Measurements from ENCODE around the gene SCARB1.

SCARB1 gene

GRCh38 chr12:124836759-124837158 is 26.9 kb downstream of the SCARB1 start:
- no peak overlapping the region for H3K23ac ChIP-seq (ENCODE audit: low read depth, low read length, poor library complexity)
- H3K27ac ChIP-seq (replicated peaks; ENCODE audit: low read length), result no peak overlapping the region
- no peak overlapping the region for H2AK5ac ChIP-seq (ENCODE audit: low read depth, low read length)
- no peak overlapping the region for H2BK120ac ChIP-seq (ENCODE audit: low read depth, low read length)
- peaks cover 2% of the 10 kb centered on the region for H3K79me1 ChIP-seq (ENCODE audit: low read depth, low read length)
- H3K4ac ChIP-seq (ENCODE audit: low read length), result no peak overlapping the region
- H4K8ac ChIP-seq (ENCODE audit: low read depth, low read length), result no peak overlapping the region
- H3K14ac ChIP-seq (ENCODE audit: low read length), result no peak overlapping the region
- no peak overlapping the region for H3K4me3 ChIP-seq (ENCODE audit: low read length in 2 of 2)
- H2BK12ac ChIP-seq (ENCODE audit: low read length), result no peak overlapping the region
- H2BK15ac ChIP-seq (ENCODE audit: low read length), result no peak overlapping the region
- peak overlapping the region; percentile 66 for H3K18ac ChIP-seq (ENCODE audit: low read length)
- H3K9ac ChIP-seq (ENCODE audit: low read depth, low read length, poor library complexity), result no peak overlapping the region
- H2BK5ac ChIP-seq (ENCODE audit: low read length), result no peak overlapping the region
- H4K91ac ChIP-seq (ENCODE audit: low read depth, low read length, poor library complexity), result no peak overlapping the region
- no peak overlapping the region for H3K4me2 ChIP-seq (ENCODE audit: insufficient read depth, low read length, poor library complexity, severe bottlenecking)
- DNase-seq (ENCODE audit: low spot score), result no peak
- H2AFZ ChIP-seq (ENCODE audit: low read length), result no peak overlapping the region
- H3K27me3 ChIP-seq (ENCODE audit: control insufficient read depth in 3 of 3, insufficient read depth in 3 of 3, low read depth in 1 of 3, low read length in 3 of 3), result no peaks in the 10 kb centered on the region
- H3K4me1 ChIP-seq (ENCODE audit: control insufficient read depth in 2 of 2, insufficient read depth in 1 of 2, low read depth in 1 of 2, low read length in 2 of 2), result peaks cover 16 to 21% of the 10 kb centered on the region in 2 donors
- peaks cover 0 to 4% of the 10 kb centered on the region in 2 donors for H3K9me3 ChIP-seq (replicated peaks in 1 of 2; ENCODE audit: control insufficient read depth in 2 of 2, insufficient read depth in 1 of 2, low read depth in 1 of 2, low read length in 2 of 2)
- no CpG with 5 or more reads among the region's 6 CpGs for WGBS, 2 donors (ENCODE audit: extremely low coverage in 2 of 2, insufficient read length in 2 of 2, insufficient replicate concordance in 1 of 2)
- H3K36me3 ChIP-seq (replicated peaks in 1 of 2; ENCODE audit: control insufficient read depth in 2 of 2, insufficient read depth in 2 of 2, low read length in 2 of 2), result no peaks in the 10 kb centered on the region

GRCh38 chr12:124835656-124836410 is 27.8 kb downstream of the SCARB1 start:
- Histone ChIP-seq H2BK12ac (ENCODE audit: low read length) (peak overlapping the region; percentile 24), H3K9ac (ENCODE audit: low read depth, low read length, poor library complexity) (no peak overlapping the region), H3K27me3 (ENCODE audit: control insufficient read depth in 3 of 3, insufficient read depth in 3 of 3, low read depth in 1 of 3, low read length in 3 of 3) (no peaks in the 10 kb centered on the region), H4K91ac (ENCODE audit: low read depth, low read length, poor library complexity) (no peak overlapping the region), H3K9me3 (replicated peaks in 1 of 2; ENCODE audit: control insufficient read depth in 2 of 2, insufficient read depth in 1 of 2, low read depth in 1 of 2, low read length in 2 of 2) (peaks cover 0 to 4% of the 10 kb centered on the region in 2 donors), H3K4ac (ENCODE audit: low read length) (no peak overlapping the region), H3K23ac (ENCODE audit: low read depth, low read length, poor library complexity) (no peak overlapping the region), H2AFZ (ENCODE audit: low read length) (no peak overlapping the region), H2BK15ac (ENCODE audit: low read length) (peak overlapping the region; percentile 88), H3K14ac (ENCODE audit: low read length) (no peak overlapping the region), H3K4me1 (ENCODE audit: control insufficient read depth in 2 of 2, insufficient read depth in 1 of 2, low read depth in 1 of 2, low read length in 2 of 2) (peaks cover 14 to 21% of the 10 kb centered on the region in 2 donors), H3K27ac (replicated peaks; ENCODE audit: low read length) (no peak overlapping the region), H2BK120ac (ENCODE audit: low read depth, low read length) (no peak overlapping the region), H3K79me1 (ENCODE audit: low read depth, low read length) (no peaks in the 10 kb centered on the region), H3K36me3 (replicated peaks in 1 of 2; ENCODE audit: control insufficient read depth in 2 of 2, insufficient read depth in 2 of 2, low read length in 2 of 2) (no peaks in the 10 kb centered on the region), H4K8ac (ENCODE audit: low read depth, low read length) (no peak overlapping the region), H2BK5ac (ENCODE audit: low read length) (no peak overlapping the region), H3K18ac (ENCODE audit: low read length) (peak overlapping the region; percentile 40), H3K4me3 (ENCODE audit: low read length in 2 of 2) (no peak overlapping the region), H3K4me2 (ENCODE audit: insufficient read depth, low read length, poor library complexity, severe bottlenecking) (no peak overlapping the region), H2AK5ac (ENCODE audit: low read depth, low read length) (no peak overlapping the region)
- WGBS, 2 donors (ENCODE audit: extremely low coverage in 2 of 2, insufficient read length in 2 of 2, insufficient replicate concordance in 1 of 2), result no CpG with 5 or more reads among the region's 17 CpGs
- DNase-seq (ENCODE audit: low spot score), result no peak

- H3K27me3 ChIP-seq (ENCODE audit: control insufficient read depth in 3 of 3, insufficient read depth in 3 of 3, low read depth in 1 of 3, low read length in 3 of 3), result no peaks in the 10 kb centered on the region
- no peak for DNase-seq (ENCODE audit: low spot score)
- H2AK5ac ChIP-seq (ENCODE audit: low read depth, low read length), result no peak overlapping the region
- H3K4me1 ChIP-seq (ENCODE audit: control insufficient read depth in 2 of 2, insufficient read depth in 1 of 2, low read depth in 1 of 2, low read length in 2 of 2), result peaks cover 14 to 21% of the 10 kb centered on the region in 2 donors
- no peak overlapping the region for H3K23ac ChIP-seq (ENCODE audit: low read depth, low read length, poor library complexity)
- peaks cover 6 to 7% of the 10 kb centered on the region in 2 donors for H3K9me3 ChIP-seq (replicated peaks in 1 of 2; ENCODE audit: control insufficient read depth in 2 of 2, insufficient read depth in 1 of 2, low read depth in 1 of 2, low read length in 2 of 2)
- no peak overlapping the region for H3K9ac ChIP-seq (ENCODE audit: low read depth, low read length, poor library complexity)
- H2AFZ ChIP-seq (ENCODE audit: low read length), result no peak overlapping the region
- no peak overlapping the region for H2BK15ac ChIP-seq (ENCODE audit: low read length)
- no peak overlapping the region for H3K4me3 ChIP-seq (ENCODE audit: low read length in 2 of 2)
- no peak overlapping the region for H2BK12ac ChIP-seq (ENCODE audit: low read length)
- no peak overlapping the region for H2BK120ac ChIP-seq (ENCODE audit: low read depth, low read length)
- no peak overlapping the region for H4K91ac ChIP-seq (ENCODE audit: low read depth, low read length, poor library complexity)
- H3K36me3 ChIP-seq (replicated peaks in 1 of 2; ENCODE audit: control insufficient read depth in 2 of 2, insufficient read depth in 2 of 2, low read length in 2 of 2), result no peaks in the 10 kb centered on the region
- H3K4me2 ChIP-seq (ENCODE audit: insufficient read depth, low read length, poor library complexity, severe bottlenecking), result no peak overlapping the region
- no peak overlapping the region for H2BK5ac ChIP-seq (ENCODE audit: low read length)
- H3K4ac ChIP-seq (ENCODE audit: low read length), result no peak overlapping the region
- H3K27ac ChIP-seq (replicated peaks; ENCODE audit: low read length), result no peak overlapping the region
- no peak overlapping the region for H3K18ac ChIP-seq (ENCODE audit: low read length)
- H4K8ac ChIP-seq (ENCODE audit: low read depth, low read length), result no peak overlapping the region
- H3K14ac ChIP-seq (ENCODE audit: low read length), result no peak overlapping the region
- WGBS, 2 donors (ENCODE audit: extremely low coverage in 2 of 2, insufficient read length in 2 of 2, insufficient replicate concordance in 1 of 2), result no CpG with 5 or more reads among the region's 9 CpGs
- H3K79me1 ChIP-seq (ENCODE audit: low read depth, low read length), result no peaks in the 10 kb centered on the region
Observed at GRCh38 chr12:124834822-124835221, 28.8 kb downstream of the SCARB1 start.

GRCh38 chr12:124833693-124834122 is 30.0 kb downstream of the SCARB1 start:
- Histone ChIP-seq H3K4me2 (ENCODE audit: insufficient read depth, low read length, poor library complexity, severe bottlenecking) (no peak overlapping the region), H4K8ac (ENCODE audit: low read depth, low read length) (no peak overlapping the region), H3K14ac (ENCODE audit: low read length) (no peak overlapping the region), H3K4me1 (ENCODE audit: control insufficient read depth in 2 of 2, insufficient read depth in 1 of 2, low read depth in 1 of 2, low read length in 2 of 2) (peaks cover 14 to 23% of the 10 kb centered on the region in 2 donors), H3K36me3 (replicated peaks in 1 of 2; ENCODE audit: control insufficient read depth in 2 of 2, insufficient read depth in 2 of 2, low read length in 2 of 2) (no peaks in the 10 kb centered on the region), H2BK120ac (ENCODE audit: low read depth, low read length) (no peak overlapping the region), H2BK5ac (ENCODE audit: low read length) (peak overlapping the region; percentile 9), H2BK15ac (ENCODE audit: low read length) (peak overlapping the region; percentile 35), H3K4ac (ENCODE audit: low read length) (no peak overlapping the region), H3K18ac (ENCODE audit: low read length) (peak overlapping the region; percentile 96), H3K23ac (ENCODE audit: low read depth, low read length, poor library complexity) (no peak overlapping the region), H4K91ac (ENCODE audit: low read depth, low read length, poor library complexity) (no peak overlapping the region), H3K4me3 (ENCODE audit: low read length in 2 of 2) (no peak overlapping the region), H3K79me1 (ENCODE audit: low read depth, low read length) (no peaks in the 10 kb centered on the region), H3K9me3 (replicated peaks in 1 of 2; ENCODE audit: control insufficient read depth in 2 of 2, insufficient read depth in 1 of 2, low read depth in 1 of 2, low read length in 2 of 2) (peaks cover 7 to 9% of the 10 kb centered on the region in 2 donors), H2AFZ (ENCODE audit: low read length) (peak overlapping the region; percentile 62), H2BK12ac (ENCODE audit: low read length) (no peak overlapping the region), H3K27me3 (ENCODE audit: control insufficient read depth in 3 of 3, insufficient read depth in 3 of 3, low read depth in 1 of 3, low read length in 3 of 3) (no peaks in the 10 kb centered on the region), H3K9ac (ENCODE audit: low read depth, low read length, poor library complexity) (no peak overlapping the region), H3K27ac (replicated peaks; ENCODE audit: low read length) (peak overlapping the region; percentile 39), H2AK5ac (ENCODE audit: low read depth, low read length) (no peak overlapping the region)
- DNase-seq (ENCODE audit: low spot score), result peak; percentile 81
- WGBS, 2 donors (ENCODE audit: extremely low coverage in 2 of 2, insufficient read length in 2 of 2, insufficient replicate concordance in 1 of 2), result no CpG with 5 or more reads among the region's 18 CpGs
